CMK (cell line): ENCODE measurements around the gene SLC6A11.

Source experiments
- DNase-seq: peaks from one replicate; pipeline ENCODE4 v3.0.0-alpha.2; 2010; ENCODE audit warnings: low read depth

SLC6A11 gene

DNA sequence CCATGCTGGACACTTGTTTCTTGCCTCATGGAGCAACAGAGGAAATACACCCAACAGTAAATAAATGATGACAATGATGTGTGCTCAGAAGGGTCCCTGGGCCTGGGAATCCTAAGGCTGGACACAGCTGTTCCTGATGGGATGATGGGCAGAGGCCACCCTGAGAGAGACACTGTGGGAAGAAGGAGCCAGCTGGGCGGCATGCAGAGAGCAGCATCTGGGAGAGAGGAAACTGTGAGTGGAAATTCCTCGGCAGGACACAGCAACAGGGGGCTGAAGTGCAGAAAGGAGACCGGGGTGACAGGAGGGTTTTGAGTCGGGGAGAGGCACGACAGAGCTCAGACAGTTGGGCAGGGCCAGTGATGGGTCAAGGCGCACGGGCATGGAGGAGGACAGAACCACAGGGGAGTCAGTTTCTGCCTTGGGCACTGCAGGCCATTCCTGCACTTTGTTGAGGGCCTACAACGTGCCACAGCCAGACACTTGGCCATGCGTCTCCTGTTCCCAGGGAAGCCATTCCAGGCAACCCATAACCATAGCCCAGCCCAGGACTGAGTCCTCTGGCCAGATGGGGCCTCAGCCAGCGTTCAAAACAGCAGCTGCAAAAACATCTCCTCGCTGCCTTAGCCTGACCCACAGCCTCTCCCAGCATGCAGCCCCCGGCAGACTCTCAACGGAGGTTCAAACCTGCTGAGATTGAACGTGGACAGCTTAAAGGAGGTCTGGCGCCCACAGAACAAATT lies 139.9 kb downstream of the SLC6A11 start:
- no peak for DNase-seq

DNA sequence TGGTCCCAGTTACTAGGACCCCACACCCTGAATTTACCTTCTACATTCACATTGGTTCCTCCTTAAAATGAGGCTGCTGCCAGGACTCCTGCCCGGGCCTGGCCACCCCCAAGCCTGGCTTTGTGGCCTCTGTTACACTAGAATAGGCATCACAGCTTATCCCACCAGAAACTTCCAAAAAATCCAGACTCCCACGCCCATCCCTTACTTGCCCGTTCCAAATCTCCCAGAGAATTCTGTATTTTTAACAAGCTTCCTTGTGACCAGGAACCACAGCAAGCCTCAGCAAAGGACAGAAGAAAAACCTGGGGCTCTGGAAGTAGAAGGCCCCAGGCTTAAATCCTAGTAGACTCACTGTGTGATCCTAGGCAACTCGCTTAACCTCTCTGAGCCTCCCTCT lies 140.5 kb downstream of the SLC6A11 start:
- DNase-seq, result no peak

GRCh38 chr3:10956986-10957385 lies 141.0 kb downstream of the SLC6A11 start:
- no peak for DNase-seq

- DNase-seq, result no peak
Observed at GRCh38 chr3:10957976-10958749, 142.1 kb downstream of the SLC6A11 start.

DNA sequence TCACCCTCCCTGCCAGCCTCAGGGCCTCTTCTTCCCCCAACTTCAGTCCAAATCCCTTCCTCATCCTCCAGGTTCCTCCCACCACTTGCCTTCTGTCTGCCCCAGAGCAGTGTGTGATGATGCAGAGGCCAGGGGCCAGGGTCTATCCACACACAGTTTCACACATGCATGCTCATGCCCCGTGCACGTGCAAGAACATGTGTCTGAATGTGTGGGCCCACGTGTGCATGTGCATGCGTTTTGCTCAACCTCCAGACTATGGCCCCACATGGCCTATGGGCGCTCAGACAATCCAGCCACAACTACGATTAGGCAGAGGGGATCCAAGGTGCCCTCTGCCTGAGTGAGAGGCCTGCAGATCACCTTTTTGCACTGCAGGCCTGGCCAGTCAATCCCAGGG lies 144.2 kb downstream of the SLC6A11 start:
- DNase-seq, result no peak

DNA sequence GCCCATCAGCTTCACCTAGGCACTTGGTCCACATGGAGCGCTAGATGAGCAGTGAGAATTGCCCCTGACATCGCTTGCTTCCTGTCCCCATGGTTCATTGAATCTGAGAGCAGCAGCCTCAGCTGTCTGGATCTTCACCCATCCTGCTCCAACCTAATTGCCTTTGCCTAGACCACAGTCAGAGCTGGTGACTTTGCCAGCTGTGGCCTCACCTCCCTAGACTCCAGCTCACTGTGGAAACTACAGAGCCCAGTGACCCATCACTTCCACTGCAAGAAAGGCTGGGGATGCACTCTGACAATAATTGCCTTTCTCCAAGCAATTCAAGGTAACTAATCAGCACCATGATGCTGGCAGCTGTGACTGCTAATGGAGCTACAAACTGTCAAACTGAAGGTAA lies 145.9 kb downstream of the SLC6A11 start:
- DNase-seq, result no peak

- DNase-seq, result no peak
Observed at GRCh38 chr3:10962481-10963036, 146.5 kb downstream of the SLC6A11 start.

DNA sequence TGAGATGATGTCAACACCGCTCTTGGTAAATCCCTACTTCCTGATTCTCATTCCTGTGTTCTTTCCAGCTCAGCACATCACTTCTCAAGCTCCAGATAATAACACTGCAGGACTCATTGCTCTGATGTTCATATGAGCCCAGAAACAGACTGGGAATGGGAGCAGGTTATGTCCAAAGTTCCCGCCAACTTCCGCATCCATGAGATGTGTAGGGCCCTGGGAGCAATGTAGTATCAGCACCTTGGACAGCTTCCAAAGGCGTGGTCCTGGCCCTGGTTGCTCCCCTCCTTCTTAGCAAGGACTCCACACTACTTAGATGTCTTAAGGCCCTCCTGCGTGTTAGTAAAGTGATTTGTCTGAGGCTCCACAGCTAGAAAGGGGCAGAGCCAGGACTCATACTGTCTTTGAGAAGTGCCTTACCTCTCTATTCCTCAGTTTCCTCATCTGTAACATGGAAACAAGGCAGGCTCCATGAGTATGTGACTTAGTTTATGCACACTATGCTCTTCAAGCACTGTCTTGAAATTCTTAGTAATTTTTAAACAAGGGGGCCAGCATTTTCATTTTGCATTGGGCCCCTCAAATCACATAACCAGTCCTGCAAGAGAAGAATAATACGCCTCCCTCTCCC lies 148.6 kb downstream of the SLC6A11 start:
- DNase-seq, result no peak

DNA sequence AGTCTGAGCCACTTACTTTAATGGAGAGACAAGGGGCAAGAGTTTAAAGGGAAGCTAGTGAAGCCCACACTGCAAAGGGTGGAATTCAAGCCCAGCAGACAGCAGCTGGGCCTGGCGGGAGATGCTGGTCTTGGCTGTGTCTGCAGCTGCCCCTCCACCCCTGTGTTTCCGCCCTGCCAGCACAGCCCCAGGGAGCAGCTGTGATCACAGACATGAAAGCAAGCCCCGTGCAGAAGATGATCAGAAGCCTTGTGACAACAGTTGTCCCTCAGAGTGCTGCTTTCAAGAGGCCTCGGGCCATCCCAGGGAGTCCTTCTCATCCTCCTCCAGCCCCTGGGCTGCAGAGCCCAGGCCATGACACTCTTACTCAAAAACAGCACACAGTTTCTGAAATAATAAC lies 152.4 kb downstream of the SLC6A11 start:
- DNase-seq, result no peak

- no peak for DNase-seq
Observed at GRCh38 chr3:10970306-10970960, 154.4 kb downstream of the SLC6A11 start.

GRCh38 chr3:10972072-10972782 lies 156.2 kb downstream of the SLC6A11 start:
- DNase-seq, result no peak

DNA sequence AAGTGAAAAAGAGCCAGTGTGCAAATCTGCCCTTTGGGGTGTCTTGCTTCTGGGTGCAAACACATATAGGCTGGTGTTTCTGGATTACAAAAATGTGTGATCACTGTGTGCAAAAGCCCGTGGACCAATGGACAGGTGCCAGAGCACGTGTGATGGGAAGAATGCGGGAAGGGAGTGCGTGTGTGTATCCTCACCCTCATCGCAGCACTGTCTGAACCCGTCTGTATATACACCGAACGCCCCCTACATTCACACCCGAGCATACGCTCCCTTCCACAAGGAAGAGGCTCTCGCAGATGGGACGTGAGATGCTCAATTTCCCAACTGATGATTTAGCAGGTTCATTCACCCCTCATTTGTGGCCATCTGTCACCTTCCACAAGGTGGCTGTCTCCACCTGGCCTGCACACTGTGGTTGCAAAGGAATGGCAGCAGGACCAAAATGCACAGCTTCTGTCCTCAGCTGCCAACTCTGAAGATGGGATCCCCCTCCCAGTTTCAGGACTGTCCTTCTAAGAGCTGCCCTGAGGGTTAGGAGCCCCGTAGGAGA lies 157.1 kb downstream of the SLC6A11 start:
- no peak for DNase-seq

DNA sequence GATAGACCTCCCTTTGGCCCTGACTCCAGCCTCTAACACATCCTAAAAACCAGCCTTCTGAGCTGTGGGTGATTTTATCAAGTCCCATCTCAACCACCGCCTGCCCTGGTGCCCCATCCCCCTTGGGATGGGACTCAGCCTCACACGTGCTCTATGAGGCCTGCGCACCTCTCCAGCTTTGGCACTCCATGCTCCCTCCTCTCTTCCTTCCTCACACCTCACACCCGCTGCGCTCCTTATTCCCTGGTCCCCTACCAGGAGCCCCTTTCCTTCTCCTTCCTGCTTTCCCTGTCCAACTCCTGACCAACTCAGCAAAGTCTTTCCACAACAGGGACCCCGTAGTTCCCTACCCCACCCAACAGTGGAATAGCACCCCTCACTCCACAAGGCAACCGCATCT lies 158.1 kb downstream of the SLC6A11 start:
- DNase-seq, result no peak

DNA sequence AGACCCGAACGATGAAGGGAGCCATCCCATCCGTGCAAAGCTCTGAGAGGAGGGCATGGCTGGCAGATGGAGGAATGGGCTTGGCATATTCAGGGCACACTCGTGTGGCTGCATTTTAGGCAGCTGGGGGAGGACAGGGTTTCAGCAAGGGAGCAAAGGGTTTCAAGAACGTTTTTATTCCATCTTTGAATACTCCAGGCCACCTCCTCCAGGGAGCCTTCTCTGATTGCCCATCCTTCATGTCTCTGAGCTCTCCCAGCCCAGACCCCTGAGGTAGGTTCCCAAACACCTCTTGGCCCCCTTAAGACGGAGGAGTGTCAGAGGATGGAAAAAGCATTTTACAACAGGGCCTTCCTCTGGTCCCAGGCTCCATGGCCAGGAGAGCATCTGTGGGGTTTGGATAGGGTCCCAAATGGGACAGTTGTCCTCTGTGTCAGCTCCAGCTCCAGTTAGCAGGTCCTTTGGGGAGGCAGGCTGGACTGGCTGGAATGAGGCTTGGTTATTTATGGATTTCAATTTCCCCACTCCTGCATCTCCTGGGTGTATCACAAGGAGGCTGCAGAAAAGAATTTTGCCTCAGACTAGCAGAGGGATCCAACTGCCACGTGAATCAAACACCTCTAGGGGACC lies 158.8 kb downstream of the SLC6A11 start:
- DNase-seq, result no peak

DNA sequence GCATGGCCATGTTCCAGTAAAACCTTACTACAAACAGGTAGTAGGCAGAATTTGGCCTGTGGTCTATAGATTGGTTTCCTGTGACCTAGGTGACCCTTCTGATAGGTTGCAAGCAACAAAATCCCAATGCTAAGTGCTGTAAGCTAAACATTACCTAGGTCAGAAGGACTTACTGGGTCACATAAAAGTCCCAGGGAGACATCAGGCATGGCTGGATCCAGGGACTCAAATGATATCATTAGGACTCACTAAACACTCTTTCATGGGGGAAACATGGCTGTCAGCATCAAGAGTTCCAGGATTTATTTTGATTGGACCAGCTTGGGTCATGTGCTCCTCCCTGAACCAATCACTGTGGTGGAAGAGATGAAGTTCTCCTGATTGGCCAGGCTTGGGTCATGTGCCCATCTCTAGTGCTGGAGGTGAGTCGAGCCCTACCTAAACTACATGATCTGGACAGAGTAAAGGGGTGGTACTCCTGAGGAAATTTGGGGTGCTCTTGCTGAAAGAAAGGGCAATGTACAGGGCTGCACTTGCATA lies 159.7 kb downstream of the SLC6A11 start:
- no peak for DNase-seq

DNA sequence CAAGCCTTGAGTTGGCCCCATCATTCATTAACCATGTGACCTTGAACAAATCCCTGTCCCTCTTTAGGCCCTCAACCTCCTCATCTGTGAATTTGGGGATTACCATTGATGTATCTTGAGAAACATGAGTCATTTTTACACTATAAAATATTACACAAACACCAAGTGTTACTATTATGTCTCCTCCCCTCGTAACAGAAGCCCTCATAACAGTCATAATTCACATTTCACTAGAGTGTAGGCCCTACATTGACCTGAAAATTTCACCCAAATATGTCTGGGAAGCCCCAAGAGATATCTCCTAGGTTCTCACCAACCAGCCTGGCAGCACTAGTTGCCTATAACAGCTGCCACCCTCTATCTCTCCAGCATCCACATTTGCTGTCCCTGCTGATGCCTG lies 160.7 kb downstream of the SLC6A11 start:
- no peak for DNase-seq

DNA sequence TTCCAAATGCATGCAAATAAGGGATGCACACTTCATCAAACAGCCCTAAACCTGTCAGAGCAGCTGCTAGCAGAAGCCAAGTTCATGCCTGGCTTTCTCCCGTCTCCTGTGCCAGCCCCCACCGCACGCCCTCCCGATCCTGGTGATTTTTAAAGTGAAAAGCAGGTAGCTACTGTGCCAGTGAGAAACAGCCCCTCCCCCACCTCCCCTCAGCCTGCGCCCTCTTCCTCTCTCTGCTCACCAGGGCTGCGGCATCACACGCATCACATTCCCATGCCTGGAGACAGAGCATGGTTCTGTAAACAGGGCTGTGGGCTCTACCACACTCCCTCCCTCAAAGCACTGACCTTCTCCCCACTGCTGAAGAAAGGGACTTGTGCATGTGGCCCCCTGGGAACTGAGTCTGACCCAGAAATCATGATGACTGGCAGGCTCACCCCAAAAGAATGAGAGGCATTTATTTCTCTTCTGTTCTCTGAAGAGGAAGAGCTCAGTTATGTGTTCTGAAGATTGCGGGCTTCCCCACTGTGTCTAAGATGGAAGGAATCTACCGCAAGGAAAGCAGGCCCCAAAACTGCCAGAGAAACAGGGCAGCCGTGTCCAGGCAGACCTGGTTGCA lies 162.0 kb downstream of the SLC6A11 start:
- DNase-seq, result no peak

- no peak for DNase-seq
Observed at GRCh38 chr3:10978956-10979355, 162.9 kb downstream of the SLC6A11 start.

- DNase-seq, result no peak
Observed at GRCh38 chr3:10980312-10980711, 164.3 kb downstream of the SLC6A11 start.

GRCh38 chr3:10981031-10981430 lies 165.0 kb downstream of the SLC6A11 start:
- DNase-seq, result no peak
